Endometrial microvascular endothelial cells (primary cell): Measurements from ENCODE around the gene GRK5. TPM values are rescaled to one million over a fixed set of nuclear protein-coding genes. Genes with fewer than 3 reads are reported as not detected.
"Not testable (repeated sequence)": the region's sequence is repeated elsewhere in the genome, so short reads cannot be mapped to it uniquely, and the experiment has no call there.

Source experiments
- in situ Hi-C: cut with HindIII; loops from 2 replicates; pipeline ENCODE4 v1.10.0; 2017; ENCODE audit warnings: low sequenced_read_pairs, low pct_unique_long_range_greater_than_20kb; ENCODE audit errors: inconsistent ontology term
- total RNA-seq: library from RNA; depleted of rRNA; stranded (reverse); fragments of >200 nt; gene quantifications from one replicate; pipeline ENCODE4 v1.2.3, GENCODE V29; 2015; ENCODE audit errors: inconsistent ontology term

Gene GRK5
- total RNA-seq, 1 donor from 2014 or later = 24.7 TPM

DNA sequence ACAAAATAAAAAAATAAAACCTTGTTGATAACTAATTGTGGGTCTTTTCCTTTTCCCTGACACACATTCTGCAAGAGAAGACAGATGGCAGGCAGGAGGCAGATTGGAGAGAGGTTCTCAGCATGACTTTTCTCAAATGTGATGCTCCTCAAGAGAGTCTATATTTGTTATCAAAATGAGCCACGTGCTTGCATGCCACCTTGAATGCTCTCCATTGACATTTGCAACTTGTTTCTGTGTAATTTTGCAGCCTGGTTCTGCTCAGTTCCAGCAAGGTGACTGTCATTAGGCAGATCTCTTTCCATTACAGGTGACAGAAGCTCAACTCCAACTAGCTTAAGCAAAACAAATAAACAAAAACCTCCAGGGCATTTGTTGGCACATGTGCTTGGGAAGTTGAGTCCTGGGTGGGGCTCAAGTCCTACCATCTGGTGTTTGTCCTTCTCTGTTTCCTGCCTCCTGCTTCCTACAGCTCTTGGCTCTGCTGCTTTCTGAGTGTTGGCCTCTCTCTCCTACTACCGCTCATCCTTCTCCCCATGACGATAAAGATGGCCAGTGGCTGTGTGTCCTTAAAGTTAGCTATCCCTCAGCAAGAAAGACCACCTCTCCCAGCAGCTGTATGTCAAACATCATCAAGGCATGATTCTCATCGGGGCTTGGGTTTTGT is 56.7 kb downstream of the GRK5 start:
- in situ Hi-C loops = no loop called here

DNA sequence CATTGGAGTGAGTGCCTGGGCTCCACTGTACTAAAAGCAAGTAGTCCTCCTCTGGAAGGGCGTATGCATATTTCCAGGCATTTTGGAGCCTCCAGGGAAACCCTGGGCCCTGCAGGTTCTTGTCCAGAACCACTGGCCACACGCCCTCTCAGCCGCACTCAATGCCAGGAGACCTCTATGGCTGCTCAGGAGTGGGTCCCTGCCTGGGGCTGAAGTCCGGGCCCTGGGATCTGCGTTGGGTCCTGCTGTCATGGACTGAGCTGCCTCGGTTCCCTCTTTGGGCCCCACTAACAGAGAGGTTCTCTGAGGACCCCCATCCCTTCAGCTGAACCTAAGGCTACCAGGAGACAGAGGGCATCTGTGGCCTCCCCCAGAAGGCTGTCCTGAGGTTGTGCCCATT is 58.3 kb downstream of the GRK5 start:
- in situ Hi-C loops = no loop called here

DNA sequence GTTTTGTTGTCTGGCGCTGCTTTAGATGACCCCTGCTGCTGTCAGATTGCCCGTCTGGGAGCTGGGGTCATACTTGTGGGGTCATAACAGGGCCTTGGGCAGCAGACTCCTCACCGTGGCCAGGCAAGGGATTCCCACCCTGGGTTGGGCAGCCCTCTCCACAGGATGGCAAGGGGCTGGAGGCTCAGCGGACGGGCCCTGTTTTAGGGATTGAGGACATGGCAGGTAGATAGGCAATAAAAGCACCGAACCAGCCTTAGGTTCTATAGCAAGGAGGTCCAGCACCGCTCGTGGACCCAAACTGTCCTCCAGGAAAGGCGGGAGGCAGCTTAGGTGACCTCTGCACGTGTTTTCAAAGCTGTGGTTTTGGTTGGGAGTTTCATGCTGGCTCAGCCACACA is 60.0 kb downstream of the GRK5 start:
- in situ Hi-C loops = no loop called here

DNA sequence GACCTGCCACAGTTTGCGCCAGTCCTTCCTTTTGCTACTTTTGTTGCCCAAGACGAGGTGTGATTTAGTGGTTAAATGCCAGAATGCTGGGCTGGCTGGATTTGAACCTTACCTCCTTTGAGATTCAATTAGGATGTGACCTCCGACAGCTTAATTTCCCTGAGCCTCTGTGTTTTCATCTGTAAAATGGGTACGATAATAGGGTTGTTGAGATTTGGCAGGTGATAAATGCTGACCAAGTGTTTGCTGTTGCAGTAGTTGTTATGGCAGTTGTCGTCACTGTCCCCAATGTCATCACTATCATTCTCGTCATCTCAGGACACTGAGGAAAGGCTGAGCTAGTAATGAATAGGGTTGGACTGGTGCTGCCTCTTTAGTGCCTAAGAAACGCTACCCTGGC is 61.1 kb downstream of the GRK5 start:
- in situ Hi-C loops = no loop called here

DNA sequence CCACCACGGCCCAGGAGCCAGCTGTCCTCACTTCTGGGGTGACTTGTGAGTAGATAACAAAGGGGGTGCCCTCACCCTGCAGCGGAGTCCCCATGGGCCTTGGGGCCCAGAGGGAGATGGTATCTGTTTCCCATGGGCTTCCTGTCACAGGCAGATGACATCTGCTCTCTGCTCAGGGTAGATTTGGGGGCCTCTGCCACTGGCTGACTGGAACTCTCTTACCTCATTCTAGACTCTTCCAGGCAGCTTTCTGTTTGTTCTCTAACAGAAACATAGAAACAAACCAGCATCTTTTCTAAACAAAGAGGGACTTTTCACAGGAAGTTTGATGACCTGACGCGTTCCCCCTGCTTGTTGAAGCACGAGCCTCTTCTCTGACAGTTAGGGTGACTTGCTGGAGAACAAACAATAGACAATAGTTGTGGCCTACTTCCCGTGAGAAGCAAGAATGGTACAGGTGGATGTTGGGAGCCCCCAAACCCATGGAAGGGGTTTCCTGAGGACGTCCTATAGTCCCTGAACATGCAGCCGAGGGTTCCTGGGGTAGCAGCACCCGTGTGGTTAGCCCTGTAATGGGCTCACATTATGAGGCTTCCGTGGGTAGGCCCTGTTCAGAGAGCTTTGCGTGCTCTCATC is 61.6 kb downstream of the GRK5 start:
- in situ Hi-C loops = no loop called here

DNA sequence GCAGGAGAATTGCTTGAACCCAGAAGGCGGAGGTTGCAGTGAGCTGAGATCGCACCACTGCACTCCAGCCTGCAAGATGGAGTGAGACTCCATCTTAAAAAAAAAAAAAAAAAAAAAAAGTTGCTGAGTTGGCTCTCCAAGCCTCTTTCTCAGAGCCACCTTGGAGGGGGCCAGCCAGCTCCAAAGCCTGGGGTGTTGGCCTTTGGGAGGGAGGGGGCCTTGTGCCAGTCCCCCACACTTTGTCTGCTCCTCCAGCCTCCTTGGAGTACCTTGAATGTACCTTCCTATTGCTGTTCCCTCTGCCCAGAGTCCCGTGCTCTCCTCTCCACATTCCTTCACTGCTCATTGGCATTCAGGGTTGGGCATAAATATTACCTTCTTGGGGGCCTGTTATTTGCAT is 62.4 kb downstream of the GRK5 start:
- in situ Hi-C loops = no loop called here

DNA sequence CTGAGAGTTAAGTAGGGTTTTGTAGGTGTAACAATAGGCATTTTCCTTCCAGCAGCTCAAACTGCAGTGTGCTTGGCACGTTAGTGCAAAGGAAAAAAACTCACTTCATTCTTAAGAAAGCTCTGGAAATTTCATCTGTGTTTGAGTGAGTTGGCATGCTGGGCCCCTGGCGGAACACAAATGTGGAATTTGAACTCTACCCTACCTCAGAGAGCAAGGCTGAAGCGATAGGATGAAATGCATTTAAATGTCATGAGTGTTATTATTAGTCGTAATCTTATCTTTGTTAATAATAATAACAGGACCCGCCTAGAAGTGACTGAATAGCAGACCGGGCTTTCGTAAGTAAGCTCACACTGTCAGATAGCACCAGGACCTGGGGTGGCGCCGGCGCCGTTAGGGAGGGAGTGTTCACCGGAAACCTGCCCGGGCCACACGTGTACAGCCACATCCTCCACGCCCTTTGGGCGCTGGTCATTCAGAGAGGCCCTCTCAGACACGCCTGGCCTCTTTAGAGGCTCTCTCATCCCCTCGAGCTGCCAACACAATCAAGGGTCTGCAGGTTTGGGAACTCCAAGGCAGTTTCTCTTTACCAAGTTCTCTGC is 63.5 kb downstream of the GRK5 start:
- in situ Hi-C loops = no loop called here

DNA sequence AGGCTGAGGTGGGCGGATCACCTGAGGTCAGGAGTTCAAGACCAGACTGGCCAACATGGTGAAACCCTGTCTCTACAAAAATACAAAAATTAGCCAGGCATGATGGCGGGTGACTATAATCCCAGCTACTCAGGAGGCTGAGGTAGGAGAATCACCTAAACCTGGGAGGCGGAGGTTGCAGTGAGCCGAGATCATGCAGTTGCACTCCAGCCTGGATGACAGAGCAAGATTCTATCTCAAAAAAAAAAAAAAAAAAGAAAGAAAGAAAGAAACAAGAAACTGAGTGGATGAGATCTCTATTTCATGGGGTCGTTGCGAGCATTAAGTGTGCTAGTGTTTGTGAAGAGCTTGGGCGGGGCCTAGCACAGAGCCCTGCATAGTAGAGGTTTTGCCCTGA is 65.0 kb downstream of the GRK5 start:
- in situ Hi-C loops = not testable (repeated sequence)

DNA sequence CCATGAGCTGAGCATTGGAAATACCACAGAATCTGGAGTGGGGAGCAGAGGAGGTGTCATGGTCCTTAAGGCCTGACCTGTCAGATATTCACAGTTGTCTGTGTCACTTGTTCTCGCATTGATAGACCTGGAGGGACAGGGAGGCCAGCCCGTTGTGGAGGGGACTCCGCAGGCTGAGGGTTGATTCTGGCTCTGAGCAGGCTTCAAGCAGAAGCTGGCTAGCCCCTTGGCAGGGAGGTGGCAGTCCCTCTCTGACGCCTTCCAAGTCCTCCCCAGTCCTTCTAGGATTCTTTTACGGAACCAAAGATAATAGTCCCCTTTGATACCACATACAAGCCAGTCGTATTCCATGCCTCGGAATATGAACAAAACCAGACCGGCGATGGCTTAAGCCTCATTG is 65.4 kb downstream of the GRK5 start:
- in situ Hi-C loops = no loop called here

DNA sequence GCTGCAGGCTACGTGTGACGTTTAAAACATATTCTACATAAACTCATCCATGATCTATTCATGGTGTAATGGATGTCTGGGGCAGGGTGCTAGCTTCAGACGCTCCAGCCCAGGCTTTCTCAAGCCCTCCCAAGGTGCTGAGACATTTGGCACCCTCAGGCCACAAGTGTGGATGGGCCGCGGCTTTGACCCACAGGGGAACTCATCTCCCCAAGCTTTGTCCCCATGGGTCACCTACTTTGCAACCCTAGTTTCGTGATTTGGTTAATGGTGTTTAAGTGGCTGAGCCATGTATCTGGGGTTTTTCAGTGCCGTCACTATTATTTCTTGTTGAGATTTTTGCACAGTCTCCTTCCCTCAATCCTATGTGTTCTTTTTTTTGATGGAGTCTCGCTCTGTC is 66.0 kb downstream of the GRK5 start:
- in situ Hi-C loops = no loop called here

DNA sequence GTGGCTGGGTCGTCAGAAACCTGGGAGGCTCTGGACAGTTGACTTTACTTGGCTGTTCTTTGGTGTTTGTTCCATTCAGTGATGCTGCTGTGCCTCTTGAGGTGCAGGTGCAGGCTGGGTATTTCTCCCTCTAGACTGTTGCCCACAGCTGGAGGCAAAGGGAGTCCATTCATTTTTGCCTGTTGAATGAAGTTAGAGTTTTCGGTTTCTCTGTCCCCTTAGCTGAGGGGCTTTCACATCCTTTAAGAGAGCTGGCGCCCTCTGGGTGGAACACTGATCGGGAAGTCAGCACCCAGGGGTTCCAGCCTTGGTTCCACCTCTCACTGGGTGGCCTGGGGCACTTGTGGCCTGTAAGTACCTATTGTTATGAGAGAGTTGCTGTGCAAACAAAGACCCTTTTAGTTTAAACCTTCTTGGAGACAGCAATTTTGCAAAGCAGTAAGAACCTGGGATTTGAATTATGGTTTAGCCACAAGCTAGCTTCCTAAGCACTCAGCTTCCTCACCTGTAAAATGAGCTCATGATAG is 67.2 kb downstream of the GRK5 start:
- in situ Hi-C loops = no loop called here

DNA sequence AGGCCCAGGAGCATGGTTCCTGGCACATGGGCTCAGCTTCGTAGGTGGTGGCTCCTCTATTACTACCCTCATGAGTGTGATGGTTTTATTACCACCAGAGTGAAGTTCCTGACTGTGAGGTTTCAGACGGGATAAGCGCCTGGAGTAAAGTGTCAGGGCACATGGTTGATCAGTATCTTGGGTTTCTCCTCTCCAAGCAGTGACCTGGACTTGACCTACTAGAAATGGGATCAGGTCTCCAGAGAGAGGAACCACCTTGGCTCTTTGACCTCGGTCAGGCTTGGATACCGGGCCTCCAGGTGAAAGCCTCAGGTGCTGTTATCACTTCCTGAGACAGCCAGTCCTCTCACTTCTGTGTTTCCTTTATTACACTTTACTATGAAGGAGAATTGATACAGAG is 67.7 kb downstream of the GRK5 start:
- in situ Hi-C loops = no loop called here

DNA sequence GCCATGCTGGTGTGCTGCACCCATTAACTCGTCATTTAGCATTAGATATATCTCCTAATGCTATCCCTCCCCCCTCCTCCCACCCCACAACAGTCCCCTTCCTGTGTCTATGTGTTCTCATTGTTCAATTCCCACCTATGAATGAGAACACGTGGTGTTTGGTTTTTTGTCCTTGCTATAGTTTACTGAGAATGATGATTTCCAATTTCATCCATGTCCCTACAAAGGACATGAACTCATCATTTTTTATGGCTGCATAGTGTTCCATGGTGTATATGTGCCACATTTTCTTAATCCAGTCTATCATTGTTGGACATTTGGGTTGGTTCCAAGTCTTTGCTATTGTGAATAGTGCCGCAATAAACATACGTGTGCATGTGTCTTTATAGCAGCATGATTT is 68.8 kb downstream of the GRK5 start:
- in situ Hi-C loops = not testable (repeated sequence)

DNA sequence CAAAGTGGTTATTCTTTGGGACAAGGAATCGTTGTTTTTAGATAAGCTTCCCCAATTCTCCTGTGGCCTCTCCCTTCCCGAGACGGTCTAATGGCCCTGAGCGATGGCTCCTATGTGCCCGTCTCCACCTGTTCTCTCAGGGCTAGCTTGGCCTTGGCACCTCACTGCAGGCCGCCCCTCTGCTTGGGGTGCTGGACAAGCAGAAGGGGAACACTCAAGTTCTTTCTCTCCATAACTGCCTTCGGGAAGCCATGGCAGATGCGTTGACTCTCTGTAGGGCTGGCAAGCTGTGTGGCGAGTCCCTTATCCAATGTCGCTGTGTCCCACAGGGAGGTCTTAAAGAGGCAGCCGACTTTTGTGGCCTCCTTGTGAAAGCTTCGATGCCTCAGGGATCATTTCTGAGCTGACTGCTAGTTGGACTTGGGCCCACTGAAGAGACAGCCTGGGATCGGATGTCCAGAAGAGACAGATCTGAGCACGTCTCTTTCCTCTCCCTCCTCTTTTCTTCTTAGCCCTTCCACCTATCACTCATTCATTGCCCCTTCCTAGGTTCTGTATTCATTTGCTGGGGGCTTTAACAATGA is 70.8 kb downstream of the GRK5 start:
- in situ Hi-C loops = no loop called here

DNA sequence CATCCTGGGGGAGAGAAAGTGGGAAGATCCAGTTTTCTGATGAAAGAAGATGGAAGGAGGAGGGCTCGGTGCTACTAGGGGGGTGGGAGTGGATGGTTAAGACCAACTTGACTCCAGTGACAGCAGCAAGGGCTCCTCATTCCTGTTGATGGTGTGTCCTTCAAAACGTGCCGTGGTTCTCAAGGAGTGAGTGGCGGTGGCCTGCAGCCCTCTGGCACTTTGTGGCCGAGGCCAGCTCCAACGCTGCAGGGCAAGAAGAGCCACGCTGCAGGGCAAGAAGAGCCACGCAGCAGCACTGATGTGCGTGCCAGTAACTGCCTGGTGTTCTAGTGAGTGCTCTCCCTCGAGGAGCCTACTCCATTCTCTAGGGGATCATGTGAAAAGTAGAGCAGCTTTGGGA is 72.1 kb downstream of the GRK5 start:
- in situ Hi-C loops = no loop called here

DNA sequence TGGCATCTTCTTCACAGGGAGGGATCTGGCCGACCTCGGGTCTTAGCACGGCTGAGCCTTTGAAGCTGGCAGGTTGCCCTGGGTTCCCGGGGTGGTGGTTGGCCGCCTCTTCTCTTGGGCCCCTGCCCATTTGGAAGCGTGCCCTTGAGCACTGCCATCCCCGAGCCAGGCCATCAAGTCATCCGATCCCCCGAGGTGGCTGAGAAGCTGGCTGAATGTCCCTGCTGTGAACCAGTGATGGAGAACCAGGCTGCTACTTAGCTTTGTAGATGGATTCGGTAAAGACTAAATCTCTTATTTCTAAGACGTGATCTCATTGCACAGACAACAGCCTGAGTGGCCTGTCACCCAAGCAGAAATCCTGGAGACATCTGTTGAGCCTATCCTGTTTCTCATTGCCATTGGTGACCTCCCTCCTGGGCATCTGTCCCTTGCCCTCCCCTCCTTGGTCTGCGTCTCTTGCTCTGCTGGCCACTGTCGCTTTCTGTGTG is 74.3 kb downstream of the GRK5 start:
- in situ Hi-C loops = no loop called here

DNA sequence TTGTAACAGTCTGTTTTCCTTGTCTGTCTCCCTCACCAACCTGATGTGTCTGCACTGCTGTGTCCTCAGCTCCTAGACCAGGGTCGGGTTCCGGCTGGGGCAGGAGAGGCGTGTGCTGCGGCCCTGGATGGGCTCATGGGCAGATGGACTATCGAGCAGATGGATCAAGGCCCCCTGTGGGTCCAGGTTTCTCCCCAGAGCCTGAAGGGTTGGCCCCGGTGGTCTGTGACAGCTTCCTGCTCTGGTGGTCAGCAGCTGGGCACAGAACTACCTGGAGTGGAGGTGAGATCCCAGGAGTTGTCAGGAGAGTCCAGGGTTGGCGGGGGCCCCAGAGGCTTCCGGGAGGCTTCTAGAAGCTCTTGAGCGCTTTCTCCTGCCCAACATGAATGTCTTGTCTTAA is 75.1 kb downstream of the GRK5 start:
- in situ Hi-C loops = no loop called here

DNA sequence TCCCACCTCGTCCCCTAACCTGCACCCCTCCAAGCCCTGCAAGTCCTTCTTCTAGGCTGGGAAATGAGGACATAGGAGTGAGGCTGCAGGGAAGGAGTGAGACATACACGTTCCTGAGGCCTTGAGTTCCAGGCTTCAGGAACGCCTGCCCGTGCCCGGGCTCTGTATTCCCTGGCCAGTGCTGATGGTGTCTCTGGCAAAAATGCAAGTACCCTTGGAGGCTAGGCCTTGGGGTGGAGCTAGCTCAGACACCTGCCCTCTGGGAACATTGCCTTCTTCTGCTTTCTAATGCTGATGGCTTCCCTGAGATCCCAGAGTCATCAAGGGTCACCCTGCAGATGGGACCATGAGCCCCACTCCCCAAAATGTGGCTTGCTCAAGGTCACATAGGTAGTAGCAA is 76.0 kb downstream of the GRK5 start:
- in situ Hi-C loops = no loop called here

DNA sequence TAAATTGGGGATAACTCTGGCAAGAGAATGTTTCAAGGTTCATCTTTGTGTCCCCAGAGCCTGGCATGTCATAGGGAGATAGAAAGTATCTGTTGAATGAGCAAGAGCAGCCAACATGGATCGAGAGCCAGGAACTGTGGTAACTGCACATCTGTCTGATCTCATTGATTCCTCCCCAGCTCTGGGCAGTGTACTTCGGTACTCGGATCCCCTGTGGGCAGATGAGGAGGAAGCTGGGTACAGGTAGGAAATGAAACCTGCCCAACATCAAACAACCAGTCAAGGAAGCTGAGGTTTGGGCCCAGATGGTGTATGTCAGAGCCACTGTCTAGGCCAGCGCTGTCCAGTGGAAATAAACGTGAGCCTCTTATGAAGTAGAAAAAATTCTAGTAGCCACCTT is 76.4 kb downstream of the GRK5 start:
- in situ Hi-C loops = no loop called here

DNA sequence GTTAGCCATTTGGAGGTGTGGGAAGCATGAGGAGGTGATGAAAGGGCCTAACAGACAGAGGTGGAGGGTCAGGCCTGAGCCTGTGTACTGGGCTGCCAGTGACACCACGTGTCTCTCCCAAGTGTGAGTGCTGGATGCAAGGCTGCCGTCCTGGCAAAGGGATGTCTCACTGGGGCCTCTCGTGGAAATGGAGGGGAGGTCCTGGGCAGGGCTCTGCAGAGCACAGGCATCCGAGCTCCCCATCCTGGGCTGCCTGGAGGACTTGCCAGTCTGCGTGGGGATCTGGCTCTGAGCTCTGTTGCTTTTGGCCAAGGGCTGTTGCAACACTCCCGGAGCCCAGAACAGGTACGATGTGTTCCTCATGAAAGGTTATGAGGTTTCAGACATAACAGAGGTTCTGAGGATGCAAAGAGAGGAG is 77.3 kb downstream of the GRK5 start:
- in situ Hi-C loops = no loop called here
